Activated T-cell treated with anti-CD3 and anti-CD28 coated beads, Interleukin-2, amount 50 U/mL, for 4 hours (primary cell): ENCODE results near the gene AKAP17A. TPM values are rescaled to one million over a fixed set of nuclear protein-coding genes. Genes with fewer than 3 reads are reported as not detected.
"Not testable (repeated sequence)": the region's sequence is repeated elsewhere in the genome, so short reads cannot be mapped to it uniquely, and the experiment has no call there.

ENCODE experiments used
- ATAC-seq, 2 donors: fragments of 200-7000 bp; cut with Tn5 transposase; one replicate each; pipeline ENCODE4 v1.10.0; 2021
- DNase-seq: peaks from one replicate; pipeline ENCODE4 v3.0.0-alpha.2; 2020
- H3K27me3 Mint-ChIP-seq: one replicate; pipeline ENCODE4 v1.8.0; 2021; ENCODE audit warnings: low read depth, mixed read lengths
- H3K36me3 Mint-ChIP-seq: one replicate; pipeline ENCODE4 v1.8.0; 2022; ENCODE audit warnings: mixed read lengths; ENCODE audit not compliant: insufficient read depth
- H3K4me1 Mint-ChIP-seq: one replicate; pipeline ENCODE4 v1.8.0; 2021; ENCODE audit warnings: low read depth, mixed read lengths
- H3K4me3 Mint-ChIP-seq: one replicate; pipeline ENCODE4 v1.8.0; 2021; ENCODE audit warnings: mild to moderate bottlenecking, moderate library complexity, mixed read lengths
- H3K9me3 Mint-ChIP-seq: one replicate; pipeline ENCODE4 v1.8.0; 2021; ENCODE audit warnings: mixed read lengths
- total RNA-seq, 3 donors: library from RNA; stranded (reverse); gene quantifications; one replicate each; pipeline ENCODE4 v1.2.1, GENCODE V29; 2021

Gene AKAP17A
- total RNA-seq, 3 donors from 2014 or later, result 56.3 to 62.6 (median 60.6) TPM

- Mint-ChIP-seq H3K4me1 (peaks cover 60% of the 10 kb centered on the region), H3K27me3 (no peaks in the 10 kb centered on the region), H3K4me3 (no peak overlapping the region), H3K9me3 (no peaks in the 10 kb centered on the region), H3K36me3 (no peaks in the 10 kb centered on the region)
- DNase-seq (no peak), ATAC-seq (peak in 1 of 2 donors; percentile 30)
Observed at GRCh38 chrX:1564750-1565683, 26.4 kb upstream of the AKAP17A start.

- H3K4me1 Mint-ChIP-seq, result peaks cover 21% of the 10 kb centered on the region
- not testable (repeated sequence) for H3K9me3 Mint-ChIP-seq, DNase-seq, H3K27me3 Mint-ChIP-seq, ATAC-seq, H3K4me3 Mint-ChIP-seq, H3K36me3 Mint-ChIP-seq
Observed at GRCh38 chrX:1574181-1574580, 17.2 kb upstream of the AKAP17A start.

- Mint-ChIP-seq H3K36me3 (no peaks in the 10 kb centered on the region), H3K4me1 (peaks cover 11% of the 10 kb centered on the region), H3K27me3 (no peaks in the 10 kb centered on the region), H3K4me3 (no peak overlapping the region), H3K9me3 (no peaks in the 10 kb centered on the region)
- DNase-seq, result no peak
- peak; percentile 35 to 50 for ATAC-seq
Observed at GRCh38 chrX:1576201-1576992, 15.0 kb upstream of the AKAP17A start.

GRCh38 chrX:1577845-1578244, 13.6 kb upstream of the AKAP17A start:
- Mint-ChIP-seq H3K9me3 (no peaks in the 10 kb centered on the region), H3K36me3 (no peaks in the 10 kb centered on the region), H3K27me3 (no peaks in the 10 kb centered on the region), H3K4me1 (peaks cover 11% of the 10 kb centered on the region), H3K4me3 (no peak overlapping the region)
- no peak for ATAC-seq
- DNase-seq, result no peak

- H3K27me3 Mint-ChIP-seq, result no peaks in the 10 kb centered on the region
- DNase-seq, result no peak
- no peak for ATAC-seq
- H3K9me3 Mint-ChIP-seq, result no peaks in the 10 kb centered on the region
- H3K4me1 Mint-ChIP-seq, result peaks cover 18% of the 10 kb centered on the region
- H3K4me3 Mint-ChIP-seq, result no peak overlapping the region
- H3K36me3 Mint-ChIP-seq, result no peaks in the 10 kb centered on the region
Observed at GRCh38 chrX:1578511-1579173, 12.8 kb upstream of the AKAP17A start.

- H3K4me1 Mint-ChIP-seq, result peaks cover 21% of the 10 kb centered on the region
- peak; percentile 53 to 66 for ATAC-seq
- H3K4me3 Mint-ChIP-seq, result no peak overlapping the region
Observed at GRCh38 chrX:1581132-1581531, 10.3 kb upstream of the AKAP17A start.

GRCh38 chrX:1582686-1583437, 8.5 kb upstream of the AKAP17A start:
- ATAC-seq, result peak; percentile 81 to 89
- no peaks in the 10 kb centered on the region for H3K36me3 Mint-ChIP-seq

More at GRCh38 chrX:1581132-1581531, 10.3 kb upstream of the AKAP17A start:
- no peaks in the 10 kb centered on the region for H3K36me3 Mint-ChIP-seq
- H3K27me3 Mint-ChIP-seq, result no peaks in the 10 kb centered on the region
- peak; percentile 62 for DNase-seq
- no peaks in the 10 kb centered on the region for H3K9me3 Mint-ChIP-seq

GRCh38 chrX:1584237-1585011, 7.0 kb upstream of the AKAP17A start:
- ATAC-seq, result no peak
- H3K9me3 Mint-ChIP-seq, result no peaks in the 10 kb centered on the region

More at GRCh38 chrX:1582686-1583437, 8.5 kb upstream of the AKAP17A start:
- Mint-ChIP-seq H3K27me3 (no peaks in the 10 kb centered on the region), H3K9me3 (no peaks in the 10 kb centered on the region), H3K4me3 (peak overlapping the region; percentile 56), H3K4me1 (peaks cover 26% of the 10 kb centered on the region)
- peak; percentile 45 for DNase-seq

GRCh38 chrX:1587161-1587560, 4.2 kb upstream of the AKAP17A start:
- ATAC-seq, result no peak
- Mint-ChIP-seq H3K27me3 (no peaks in the 10 kb centered on the region), H3K4me3 (no peak overlapping the region), H3K4me1 (peaks cover 18% of the 10 kb centered on the region), H3K9me3 (no peaks in the 10 kb centered on the region), H3K36me3 (no peaks in the 10 kb centered on the region)
- no peak for DNase-seq

More at GRCh38 chrX:1584237-1585011, 7.0 kb upstream of the AKAP17A start:
- Mint-ChIP-seq H3K36me3 (no peaks in the 10 kb centered on the region), H3K4me3 (no peak overlapping the region), H3K4me1 (peaks cover 26% of the 10 kb centered on the region), H3K27me3 (no peaks in the 10 kb centered on the region)
- no peak for DNase-seq

GRCh38 chrX:1589356-1590130, 1.9 kb upstream of the AKAP17A start:
- no peak for ATAC-seq
- H3K27me3 Mint-ChIP-seq, result no peaks in the 10 kb centered on the region
- peaks cover 22% of the 10 kb centered on the region for H3K4me1 Mint-ChIP-seq
- DNase-seq, result no peak
- peaks cover 9% of the 10 kb centered on the region for H3K36me3 Mint-ChIP-seq
- no peak overlapping the region for H3K4me3 Mint-ChIP-seq
- no peaks in the 10 kb centered on the region for H3K9me3 Mint-ChIP-seq

- Mint-ChIP-seq H3K4me3 (peak overlapping the region; percentile 92), H3K4me1 (peaks cover 28% of the 10 kb centered on the region), H3K9me3 (no peaks in the 10 kb centered on the region), H3K27me3 (no peaks in the 10 kb centered on the region), H3K36me3 (peaks cover 27% of the 10 kb centered on the region)
- peak; percentile 35 to 42 for ATAC-seq
- DNase-seq, result no peak
Observed at GRCh38 chrX:1591863-1592469, 562 bp downstream of the AKAP17A start.

GRCh38 chrX:1592470-1593142, 1.2 kb downstream of the AKAP17A start:
- Mint-ChIP-seq H3K4me3 (peak overlapping the region; percentile 92), H3K4me1 (peaks cover 26% of the 10 kb centered on the region), H3K9me3 (no peaks in the 10 kb centered on the region), H3K27me3 (no peaks in the 10 kb centered on the region), H3K36me3 (peaks cover 31% of the 10 kb centered on the region)
- DNase-seq, result no peak
- ATAC-seq, result peak; percentile 1 to 3
